HEK293 (cell line): Measurements from ENCODE around the gene ETHE1.

Experiments used
- CTCF ChIA-PET: fragments of 350-600 bp; formaldehyde crosslinking; extraction: SDS; loops from one replicate; lab custom pipeline; 2021; ENCODE audit warnings: antibody characterized with exemption; lab: Yijun Ruan, JAX
- POLR2A ChIA-PET: fragments of 300-600 bp; formaldehyde crosslinking; extraction: SDS; loops from one replicate; lab custom pipeline; 2020; ENCODE audit warnings: antibody characterized with exemption, inconsistent platforms; lab: Yijun Ruan, JAX
- H3K27ac ChIP-seq: fragments of 200-500 bp; sonication (Bioruptor generic); 2 replicates; pipeline ENCODE4 v1.5.1; 2014; ENCODE audit warnings: low read depth, low read length, control low read depth, inconsistent platforms; ENCODE audit errors: extremely low read depth
- H3K36me3 ChIP-seq, 2 experiments: fragments of 200-500 bp in 1 of 2; sonication (Bioruptor generic) in 1 of 2; 1 replicate in 1 of 2; 2 replicates in 1 of 2; pipeline ENCODE4 v1.5.1; 2014 to 2017; ENCODE audit warnings: inconsistent platforms in 2 of 2, low read length in 2 of 2; ENCODE audit not compliant: control insufficient read depth in 2 of 2, insufficient read depth in 1 of 2
- H3K4me1 ChIP-seq: fragments of 200-500 bp; sonication (Bioruptor generic); 2 replicates; pipeline ENCODE4 v1.5.1; 2014; ENCODE audit warnings: mild to moderate bottlenecking, low read length, inconsistent platforms; ENCODE audit not compliant: control insufficient read depth, insufficient read depth
- H3K4me3 ChIP-seq: 2 replicates; pipeline ENCODE4 v1.5.1; 2011; ENCODE audit warnings: low read depth, mild to moderate bottlenecking, control low read depth, low read length, moderate library complexity
- H3K9me3 ChIP-seq: fragments of 200-500 bp; sonication (Bioruptor generic); 2 replicates; pipeline ENCODE4 v1.5.1; 2014; ENCODE audit warnings: low read depth, low read length, inconsistent platforms; ENCODE audit not compliant: control insufficient read depth, insufficient read depth
- EGR2 ChIP-seq: fragments of 450-650 bp; formaldehyde crosslinking; IDR thresholded peaks from 2 replicates; pipeline ENCODE4 v1.5.1; 2016; ENCODE audit warnings: low read depth, missing biosample characterization, missing genetic modification characterization
- FEZF1 ChIP-seq: fragments of 450-650 bp; formaldehyde crosslinking; IDR thresholded peaks from 2 replicates; pipeline ENCODE4 v1.5.1; 2016; ENCODE audit warnings: missing biosample characterization, missing genetic modification characterization
- HOXD13 ChIP-seq: sonication (generic); formaldehyde crosslinking; IDR thresholded peaks from 2 replicates; pipeline ENCODE4 v1.8.0; 2022; ENCODE audit warnings: missing genetic modification reagents, borderline replicate concordance
- KLF9 ChIP-seq: fragments of 450-650 bp; formaldehyde crosslinking; IDR thresholded peaks from 2 replicates; pipeline ENCODE4 v1.5.1; 2016; ENCODE audit warnings: missing biosample characterization, missing genetic modification characterization, low read depth
- SP2 ChIP-seq: fragments of 450-650 bp; formaldehyde crosslinking; IDR thresholded peaks from 2 replicates; pipeline ENCODE4 v1.5.1; 2016; ENCODE audit warnings: missing biosample characterization, missing genetic modification characterization
- YY1 ChIP-seq: fragments of 450-650 bp; formaldehyde crosslinking; IDR thresholded peaks from 2 replicates; pipeline ENCODE4 v1.5.1; 2018; ENCODE audit warnings: missing biosample characterization, missing genetic modification characterization
- ZFP69B ChIP-seq: fragments of 450-650 bp; formaldehyde crosslinking; IDR thresholded peaks from 2 replicates; pipeline ENCODE4 v1.5.1; 2016; ENCODE audit warnings: missing biosample characterization, missing genetic modification characterization
- ZIC2 ChIP-seq: fragments of 450-650 bp; formaldehyde crosslinking; IDR thresholded peaks from 2 replicates; pipeline ENCODE4 v1.5.1; 2016; ENCODE audit warnings: missing biosample characterization, missing genetic modification characterization
- ZNF133 ChIP-seq: fragments of 450-650 bp; formaldehyde crosslinking; IDR thresholded peaks from 2 replicates; pipeline ENCODE4 v1.5.1; 2016; ENCODE audit warnings: missing biosample characterization, missing genetic modification characterization
- ZNF16 ChIP-seq: fragments of 450-650 bp; formaldehyde crosslinking; IDR thresholded peaks from 2 replicates; pipeline ENCODE4 v1.5.1; 2016; ENCODE audit warnings: low read depth, missing biosample characterization, missing genetic modification characterization
- ZNF202 ChIP-seq: fragments of 450-650 bp; formaldehyde crosslinking; IDR thresholded peaks from 2 replicates; pipeline ENCODE4 v1.5.1; 2016; ENCODE audit warnings: missing biosample characterization, missing genetic modification characterization, borderline replicate concordance
- ZNF354C ChIP-seq: fragments of 450-650 bp; formaldehyde crosslinking; IDR thresholded peaks from 2 replicates; pipeline ENCODE4 v1.5.1; 2016; ENCODE audit warnings: missing biosample characterization, missing genetic modification characterization, low read depth, borderline replicate concordance
- ZNF610 ChIP-seq: fragments of 450-650 bp; formaldehyde crosslinking; IDR thresholded peaks from 2 replicates; pipeline ENCODE4 v1.5.1; 2016; ENCODE audit warnings: missing biosample characterization, missing genetic modification characterization, borderline replicate concordance
- ZNF629 ChIP-seq: fragments of 450-650 bp; formaldehyde crosslinking; IDR thresholded peaks from 2 replicates; pipeline ENCODE4 v1.5.1; 2017; ENCODE audit warnings: missing biosample characterization, missing genetic modification characterization
- ZNF660 ChIP-seq: fragments of 450-650 bp; IDR thresholded peaks from 2 replicates; pipeline ENCODE4 v1.5.1; 2018; ENCODE audit warnings: missing biosample characterization, mild to moderate bottlenecking, missing genetic modification characterization
- ZNF677 ChIP-seq: fragments of 450-650 bp; IDR thresholded peaks from 2 replicates; pipeline ENCODE4 v1.5.0; 2018; ENCODE audit warnings: missing biosample characterization, mild to moderate bottlenecking, missing genetic modification characterization, moderate library complexity
- ZSCAN16 ChIP-seq: fragments of 450-650 bp; formaldehyde crosslinking; IDR thresholded peaks from 2 replicates; pipeline ENCODE4 v1.5.1; 2016; ENCODE audit warnings: missing biosample characterization, missing genetic modification characterization
- TF ChIP-seq, protein P1 (sequence below): fragments of 450-650 bp; formaldehyde crosslinking; IDR thresholded peaks from 2 replicates; pipeline ENCODE4 v1.5.1; 2016; ENCODE audit warnings: missing biosample characterization, missing genetic modification characterization
- TF ChIP-seq, protein P2 (sequence below): fragments of 450-650 bp; formaldehyde crosslinking; IDR thresholded peaks from 2 replicates; pipeline ENCODE4 v1.5.1; 2016; ENCODE audit warnings: missing biosample characterization, missing genetic modification characterization
- TF ChIP-seq, protein P3 (sequence below): fragments of 450-650 bp; formaldehyde crosslinking; IDR thresholded peaks from 2 replicates; pipeline ENCODE4 v1.5.1; 2016; ENCODE audit warnings: missing biosample characterization, missing genetic modification characterization
- TF ChIP-seq, protein P4 (sequence below): fragments of 450-650 bp; IDR thresholded peaks from 2 replicates; pipeline ENCODE4 v1.5.1; 2018; ENCODE audit warnings: missing biosample characterization, missing genetic modification characterization
- TF ChIP-seq, protein P5 (sequence below): fragments of 450-650 bp; formaldehyde crosslinking; IDR thresholded peaks from 2 replicates; pipeline ENCODE4 v1.5.1; 2016; ENCODE audit warnings: missing biosample characterization, missing genetic modification characterization

The ETHE1 gene

DNA sequence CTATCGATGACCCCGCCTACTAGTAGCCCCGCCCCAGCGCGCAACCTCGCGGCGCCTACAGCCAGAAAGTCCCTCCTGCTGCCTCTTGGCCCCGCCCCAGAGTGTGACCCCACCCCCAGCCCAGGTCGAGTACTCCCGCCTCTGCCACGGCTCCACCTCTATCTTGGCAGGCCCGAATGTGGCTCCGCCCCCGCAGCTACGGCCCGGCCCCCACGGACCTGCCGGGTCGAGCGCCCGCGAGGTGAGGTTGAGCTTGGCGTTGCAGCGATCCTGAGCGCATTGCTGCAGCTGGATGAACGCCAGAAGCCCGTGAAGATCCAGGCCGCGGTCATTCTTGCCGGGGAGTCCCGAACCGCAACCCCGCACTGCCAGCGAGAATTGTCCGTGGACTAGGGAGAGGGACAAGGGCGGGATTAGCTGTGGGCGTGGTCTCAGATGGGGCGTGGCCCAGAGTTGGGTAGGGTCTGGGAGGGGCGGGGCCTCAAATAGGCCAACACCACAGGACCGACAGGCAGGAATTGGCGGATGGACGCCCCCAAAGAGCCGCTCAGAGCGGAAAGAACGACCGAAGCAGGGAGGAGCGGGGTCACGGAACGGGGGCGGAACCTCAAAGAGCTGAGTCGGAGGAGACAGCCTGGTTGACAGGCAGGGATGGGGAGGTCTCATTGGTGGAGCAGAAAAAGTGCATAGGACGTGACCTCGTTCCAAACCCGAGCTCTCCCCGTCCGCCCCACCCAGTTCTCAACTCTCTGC, 63.4 kb downstream of the ETHE1 start:
- Histone ChIP-seq H3K4me1 (peaks cover 13% of the 10 kb centered on the region; the same call in 1 of the 2 replicates), H3K4me3 (peak overlapping the region; percentile 64), H3K9me3 (no peaks in the 10 kb centered on the region), H3K36me3 (no peaks in the 10 kb centered on the region), H3K27ac (peak overlapping the region; percentile 48; the same call in 1 of the 2 replicates)
- ChIA-PET CTCF (interaction anchor here (0.6 to 12.2 kb wide), 11 partner anchors 11 to 965 kb away, joined by 3 to 180 read pairs (median 5); no protein-coding TSS in a partner anchor), POLR2A (interaction anchor here (0.5 to 2.4 kb wide), 27 partner anchors 10 to 1603 kb away, joined by 3 to 30 read pairs (median 5); partner anchors contain the start of genes ETHE1, IRGQ, PHLDB3 and RPS19)
- TF ChIP-seq ZIC2 (tag by site-specific recombination) (no peak), ZFP69B (tag by site-specific recombination) (no peak; the same call in none of the 2 replicates), ZNF133 (no peak; the same call in 1 of the 2 replicates), YY1 (no peak), KLF9 (tag by site-specific recombination) (peak; percentile 99), EGR2 (tag by site-specific recombination) (peak; percentile 74), ZNF610 (peak; percentile 86; the same call in 1 of the 2 replicates), FEZF1 (tag by site-specific recombination) (no peak), SP2 (tag by site-specific recombination) (peak; percentile 91), ZNF660 (tag by site-specific recombination) (peak; percentile 48; the same call in 1 of the 2 replicates), ZSCAN16 (tag by site-specific recombination) (no peak), ZNF629 (tag by site-specific recombination) (peak; percentile 63; the same call in 1 of the 2 replicates), ZNF16 (no peak), ZNF354C (tag by site-specific recombination) (no peak), ZNF202 (no peak), HOXD13 (no peak), ZNF677 (tag by site-specific recombination) (no peak)
- TF ChIP-seq, protein P1, sequence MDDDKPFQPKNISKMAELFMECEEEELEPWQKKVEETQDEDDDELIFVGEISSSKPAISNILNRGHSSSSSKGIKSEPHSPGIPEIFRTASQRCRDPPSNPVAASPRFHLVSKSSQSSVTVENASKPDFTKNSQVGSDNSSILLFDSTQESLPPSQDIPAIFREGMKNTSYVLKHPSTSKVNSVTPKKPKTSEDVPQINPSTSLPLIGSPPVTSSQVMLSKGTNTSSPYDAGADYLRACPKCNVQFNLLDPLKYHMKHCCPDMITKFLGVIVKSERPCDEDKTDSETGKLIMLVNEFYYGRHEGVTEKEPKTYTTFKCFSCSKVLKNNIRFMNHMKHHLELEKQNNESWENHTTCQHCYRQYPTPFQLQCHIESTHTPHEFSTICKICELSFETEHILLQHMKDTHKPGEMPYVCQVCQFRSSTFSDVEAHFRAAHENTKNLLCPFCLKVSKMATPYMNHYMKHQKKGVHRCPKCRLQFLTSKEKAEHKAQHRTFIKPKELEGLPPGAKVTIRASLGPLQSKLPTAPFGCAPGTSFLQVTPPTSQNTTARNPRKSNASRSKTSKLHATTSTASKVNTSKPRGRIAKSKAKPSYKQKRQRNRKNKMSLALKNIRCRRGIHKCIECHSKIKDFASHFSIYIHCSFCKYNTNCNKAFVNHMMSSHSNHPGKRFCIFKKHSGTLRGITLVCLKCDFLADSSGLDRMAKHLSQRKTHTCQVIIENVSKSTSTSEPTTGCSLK (tag by site-specific recombination): no peak
- TF ChIP-seq, protein P2, sequence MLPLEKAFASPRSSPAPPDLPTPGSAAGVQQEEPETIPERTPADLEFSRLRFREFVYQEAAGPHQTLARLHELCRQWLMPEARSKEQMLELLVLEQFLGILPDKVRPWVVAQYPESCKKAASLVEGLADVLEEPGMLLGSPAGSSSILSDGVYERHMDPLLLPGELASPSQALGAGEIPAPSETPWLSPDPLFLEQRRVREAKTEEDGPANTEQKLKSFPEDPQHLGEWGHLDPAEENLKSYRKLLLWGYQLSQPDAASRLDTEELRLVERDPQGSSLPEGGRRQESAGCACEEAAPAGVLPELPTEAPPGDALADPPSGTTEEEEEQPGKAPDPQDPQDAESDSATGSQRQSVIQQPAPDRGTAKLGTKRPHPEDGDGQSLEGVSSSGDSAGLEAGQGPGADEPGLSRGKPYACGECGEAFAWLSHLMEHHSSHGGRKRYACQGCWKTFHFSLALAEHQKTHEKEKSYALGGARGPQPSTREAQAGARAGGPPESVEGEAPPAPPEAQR (tag by site-specific recombination): no peak
- TF ChIP-seq, protein P3, sequence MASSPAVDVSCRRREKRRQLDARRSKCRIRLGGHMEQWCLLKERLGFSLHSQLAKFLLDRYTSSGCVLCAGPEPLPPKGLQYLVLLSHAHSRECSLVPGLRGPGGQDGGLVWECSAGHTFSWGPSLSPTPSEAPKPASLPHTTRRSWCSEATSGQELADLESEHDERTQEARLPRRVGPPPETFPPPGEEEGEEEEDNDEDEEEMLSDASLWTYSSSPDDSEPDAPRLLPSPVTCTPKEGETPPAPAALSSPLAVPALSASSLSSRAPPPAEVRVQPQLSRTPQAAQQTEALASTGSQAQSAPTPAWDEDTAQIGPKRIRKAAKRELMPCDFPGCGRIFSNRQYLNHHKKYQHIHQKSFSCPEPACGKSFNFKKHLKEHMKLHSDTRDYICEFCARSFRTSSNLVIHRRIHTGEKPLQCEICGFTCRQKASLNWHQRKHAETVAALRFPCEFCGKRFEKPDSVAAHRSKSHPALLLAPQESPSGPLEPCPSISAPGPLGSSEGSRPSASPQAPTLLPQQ (tag by site-specific recombination): peak; percentile 90
- TF ChIP-seq, protein P4, sequence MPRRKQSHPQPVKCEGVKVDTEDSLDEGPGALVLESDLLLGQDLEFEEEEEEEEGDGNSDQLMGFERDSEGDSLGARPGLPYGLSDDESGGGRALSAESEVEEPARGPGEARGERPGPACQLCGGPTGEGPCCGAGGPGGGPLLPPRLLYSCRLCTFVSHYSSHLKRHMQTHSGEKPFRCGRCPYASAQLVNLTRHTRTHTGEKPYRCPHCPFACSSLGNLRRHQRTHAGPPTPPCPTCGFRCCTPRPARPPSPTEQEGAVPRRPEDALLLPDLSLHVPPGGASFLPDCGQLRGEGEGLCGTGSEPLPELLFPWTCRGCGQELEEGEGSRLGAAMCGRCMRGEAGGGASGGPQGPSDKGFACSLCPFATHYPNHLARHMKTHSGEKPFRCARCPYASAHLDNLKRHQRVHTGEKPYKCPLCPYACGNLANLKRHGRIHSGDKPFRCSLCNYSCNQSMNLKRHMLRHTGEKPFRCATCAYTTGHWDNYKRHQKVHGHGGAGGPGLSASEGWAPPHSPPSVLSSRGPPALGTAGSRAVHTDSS (tag by site-specific recombination): no peak
- TF ChIP-seq, protein P5, sequence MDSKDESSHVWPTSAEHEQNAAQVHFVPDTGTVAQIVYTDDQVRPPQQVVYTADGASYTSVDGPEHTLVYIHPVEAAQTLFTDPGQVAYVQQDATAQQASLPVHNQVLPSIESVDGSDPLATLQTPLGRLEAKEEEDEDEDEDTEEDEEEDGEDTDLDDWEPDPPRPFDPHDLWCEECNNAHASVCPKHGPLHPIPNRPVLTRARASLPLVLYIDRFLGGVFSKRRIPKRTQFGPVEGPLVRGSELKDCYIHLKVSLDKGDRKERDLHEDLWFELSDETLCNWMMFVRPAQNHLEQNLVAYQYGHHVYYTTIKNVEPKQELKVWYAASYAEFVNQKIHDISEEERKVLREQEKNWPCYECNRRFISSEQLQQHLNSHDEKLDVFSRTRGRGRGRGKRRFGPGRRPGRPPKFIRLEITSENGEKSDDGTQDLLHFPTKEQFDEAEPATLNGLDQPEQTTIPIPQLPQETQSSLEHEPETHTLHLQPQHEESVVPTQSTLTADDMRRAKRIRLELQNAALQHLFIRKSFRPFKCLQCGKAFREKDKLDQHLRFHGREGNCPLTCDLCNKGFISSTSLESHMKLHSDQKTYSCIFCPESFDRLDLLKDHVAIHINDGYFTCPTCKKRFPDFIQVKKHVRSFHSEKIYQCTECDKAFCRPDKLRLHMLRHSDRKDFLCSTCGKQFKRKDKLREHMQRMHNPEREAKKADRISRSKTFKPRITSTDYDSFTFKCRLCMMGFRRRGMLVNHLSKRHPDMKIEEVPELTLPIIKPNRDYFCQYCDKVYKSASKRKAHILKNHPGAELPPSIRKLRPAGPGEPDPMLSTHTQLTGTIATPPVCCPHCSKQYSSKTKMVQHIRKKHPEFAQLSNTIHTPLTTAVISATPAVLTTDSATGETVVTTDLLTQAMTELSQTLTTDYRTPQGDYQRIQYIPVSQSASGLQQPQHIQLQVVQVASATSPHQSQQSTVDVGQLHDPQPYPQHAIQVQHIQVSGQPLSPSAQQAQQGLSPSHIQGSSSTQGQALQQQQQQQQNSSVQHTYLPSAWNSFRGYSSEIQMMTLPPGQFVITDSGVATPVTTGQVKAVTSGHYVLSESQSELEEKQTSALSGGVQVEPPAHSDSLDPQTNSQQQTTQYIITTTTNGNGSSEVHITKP: peak; percentile 33
